IPS DF 19.7 (cell line): Measurements from ENCODE around the gene CYP24A1.

Source experiments
- DNase-seq: peaks from one replicate; pipeline ENCODE4 v3.0.0-alpha.2; 2013; ENCODE audit warnings: low read depth, low spot score

CYP24A1 gene

DNA sequence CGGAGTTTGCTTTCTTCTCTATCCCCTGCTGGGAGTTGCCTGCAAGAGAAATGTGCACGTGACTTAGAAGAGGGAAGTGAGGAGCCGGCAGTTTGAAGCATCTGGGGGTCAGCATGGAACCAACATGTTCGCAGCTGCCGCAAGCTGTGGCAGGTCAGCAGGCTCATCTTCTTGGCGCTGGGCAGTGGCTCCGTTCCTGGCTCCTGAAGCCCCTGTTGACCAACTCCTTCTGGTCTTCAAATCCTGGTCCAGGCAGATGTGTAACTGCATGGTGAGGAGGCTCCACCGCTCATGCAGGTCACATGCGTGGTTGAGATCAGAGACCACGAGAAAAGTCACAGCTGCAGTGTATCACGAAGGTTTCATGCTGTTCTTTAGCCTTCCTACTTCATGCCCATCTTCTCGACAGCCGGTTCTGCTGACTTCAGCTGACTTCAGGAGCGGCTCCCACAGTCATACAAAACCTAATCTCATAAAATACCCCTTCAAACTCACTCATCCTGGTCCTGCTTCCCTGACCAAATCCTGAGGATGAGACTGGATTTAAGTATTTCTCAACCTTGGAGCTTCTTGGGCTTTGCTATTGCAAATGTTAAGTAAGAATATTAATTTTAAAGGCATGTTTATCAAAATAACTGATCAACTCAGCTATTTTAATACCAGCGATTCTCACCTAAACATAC is 58.5 kb downstream of the CYP24A1 start:
- DNase-seq, result no peak

DNA sequence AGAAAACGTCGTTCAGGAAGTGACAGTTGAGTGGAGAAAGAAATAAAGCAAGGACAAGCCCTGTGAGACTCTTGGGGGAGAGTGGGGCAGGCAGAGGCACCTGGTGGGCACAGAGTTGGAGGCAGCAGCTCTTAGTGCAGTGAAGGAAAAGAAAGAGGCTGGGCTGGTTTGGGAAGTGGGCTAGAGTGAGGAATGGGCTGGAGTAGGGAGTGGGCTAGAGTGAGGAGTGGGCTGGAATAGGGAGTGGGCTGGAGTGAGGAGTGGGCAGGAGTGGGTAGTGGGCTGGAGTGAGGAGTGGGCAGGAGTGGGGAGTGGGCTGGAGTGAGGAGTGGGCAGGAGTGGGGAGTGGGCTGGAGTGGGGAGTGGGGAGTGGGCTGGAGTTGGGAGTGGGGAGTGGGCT is 59.7 kb downstream of the CYP24A1 start:
- no peak for DNase-seq

DNA sequence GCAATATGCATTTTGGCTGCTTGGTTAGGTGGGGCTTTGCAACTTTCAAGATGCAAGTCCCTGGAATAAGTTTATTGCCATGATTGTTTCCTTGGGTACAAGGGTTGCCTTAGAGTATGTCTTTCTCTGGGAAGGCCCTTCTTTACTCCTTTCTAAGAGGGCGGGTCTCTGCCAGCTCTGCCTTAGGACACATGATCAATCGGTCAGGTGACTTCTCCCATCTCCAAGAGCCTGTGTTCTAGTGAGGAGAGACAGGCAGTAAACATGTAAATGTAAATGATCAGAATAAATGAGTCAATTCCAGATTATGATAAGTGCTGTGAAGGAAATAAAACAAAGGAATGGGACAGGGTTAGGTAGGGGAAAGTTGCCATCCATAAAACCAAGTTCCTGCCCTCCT is 60.2 kb downstream of the CYP24A1 start:
- DNase-seq, result no peak

DNA sequence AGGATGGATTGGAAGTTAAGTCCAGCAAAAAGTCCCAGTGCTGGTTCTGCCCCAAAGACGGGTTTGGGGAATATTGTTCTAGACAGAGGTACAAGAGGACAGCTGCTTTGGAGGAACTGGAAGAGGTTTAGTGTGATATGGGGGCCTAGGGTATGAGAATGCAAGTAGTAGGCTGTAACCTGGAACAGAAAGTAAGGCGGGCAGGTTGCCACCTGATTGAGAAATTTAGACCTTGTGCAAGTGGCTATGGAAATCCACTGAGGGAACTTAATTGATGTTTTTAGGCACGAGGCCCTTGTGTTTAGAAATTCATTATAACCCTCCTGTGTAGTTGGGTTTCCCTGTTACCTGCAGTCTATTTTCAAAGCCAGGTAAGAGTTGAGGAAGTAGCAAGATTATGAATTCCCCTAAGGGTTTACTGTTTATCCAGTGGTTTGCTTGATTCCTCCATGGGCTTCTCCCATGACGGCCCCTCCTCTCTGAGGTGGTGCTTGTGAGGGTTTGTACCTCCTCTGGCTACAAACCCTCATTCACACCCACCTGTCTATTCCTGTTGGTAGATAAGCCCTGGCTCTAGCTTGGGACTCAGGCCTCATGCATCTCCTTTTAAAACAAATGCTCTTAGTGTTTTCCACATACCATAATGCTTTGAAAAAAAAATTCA is 61.4 kb downstream of the CYP24A1 start:
- DNase-seq, result no peak

DNA sequence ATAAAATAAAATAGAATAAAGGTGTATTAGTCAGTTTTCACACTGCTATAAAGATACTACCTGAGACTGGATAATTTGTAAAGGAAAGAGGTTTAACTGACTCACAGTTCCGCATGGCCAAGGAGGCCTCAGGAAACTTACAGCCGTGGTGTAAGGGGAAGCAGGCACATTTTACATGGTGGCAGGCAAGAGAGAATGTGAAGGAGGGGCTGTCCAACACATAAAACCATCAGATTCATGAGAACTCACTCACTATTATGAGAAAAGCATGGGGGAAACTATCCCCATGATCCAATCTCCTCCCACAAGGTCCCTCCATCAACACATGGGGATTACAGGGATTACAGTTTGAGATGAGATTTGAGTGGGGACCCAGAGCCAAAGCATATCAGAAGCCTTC is 62.3 kb downstream of the CYP24A1 start:
- no peak for DNase-seq

DNA sequence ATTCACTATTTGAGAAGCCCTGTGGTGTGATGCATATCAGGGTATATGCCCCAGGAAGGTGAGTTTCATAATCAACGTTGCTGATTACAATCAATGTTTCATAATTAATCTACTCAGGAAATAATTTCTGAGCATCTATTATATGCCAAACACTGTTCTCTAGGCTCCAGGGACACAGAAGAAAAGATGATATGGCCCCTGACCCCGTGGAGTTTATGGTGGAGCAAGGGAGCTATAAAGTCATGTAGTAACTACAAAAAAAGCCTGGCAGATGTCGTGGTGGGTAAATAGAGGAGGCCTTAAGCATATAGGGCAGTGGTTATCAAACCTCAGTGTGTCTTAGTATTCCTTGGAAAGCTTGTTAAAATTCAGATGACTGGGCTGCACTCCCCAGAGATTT is 63.3 kb downstream of the CYP24A1 start:
- no peak for DNase-seq

DNA sequence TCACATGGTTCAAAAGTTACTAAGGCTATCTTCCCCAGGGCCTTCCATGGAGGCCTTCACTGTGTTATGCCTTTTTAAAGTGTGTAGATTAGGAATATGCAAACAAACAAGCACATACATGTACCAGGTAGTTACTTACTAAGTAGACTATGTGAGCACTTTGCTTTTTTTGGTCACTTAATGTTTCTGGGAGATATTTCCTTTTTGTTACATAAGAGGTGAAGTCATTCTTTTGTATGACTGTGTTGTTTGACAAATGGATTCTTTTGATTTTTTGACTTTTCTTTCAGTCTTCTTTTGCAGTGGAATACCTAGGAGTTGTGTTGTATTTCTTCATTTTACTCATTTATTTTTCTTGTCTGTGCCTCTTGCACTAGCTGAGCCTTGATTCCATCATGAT is 63.7 kb downstream of the CYP24A1 start:
- DNase-seq, result no peak

DNA sequence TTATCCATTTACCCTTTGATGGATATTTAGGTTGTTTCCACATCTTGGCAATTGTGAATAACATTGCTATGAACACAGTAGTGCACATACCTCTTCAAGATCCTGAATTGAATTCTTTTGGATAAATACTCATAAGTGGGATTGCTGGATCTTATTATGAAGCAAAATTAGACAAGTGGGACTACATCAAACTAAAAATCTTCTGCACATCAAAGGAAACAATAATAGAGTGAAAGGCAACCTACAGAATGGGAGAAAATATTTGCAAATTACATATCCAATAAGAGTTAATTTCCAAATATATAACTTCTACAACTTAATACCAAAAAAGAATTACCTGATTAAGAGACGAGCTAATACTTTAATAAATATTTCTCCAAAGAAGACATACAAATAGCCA is 65.0 kb downstream of the CYP24A1 start:
- no peak for DNase-seq

DNA sequence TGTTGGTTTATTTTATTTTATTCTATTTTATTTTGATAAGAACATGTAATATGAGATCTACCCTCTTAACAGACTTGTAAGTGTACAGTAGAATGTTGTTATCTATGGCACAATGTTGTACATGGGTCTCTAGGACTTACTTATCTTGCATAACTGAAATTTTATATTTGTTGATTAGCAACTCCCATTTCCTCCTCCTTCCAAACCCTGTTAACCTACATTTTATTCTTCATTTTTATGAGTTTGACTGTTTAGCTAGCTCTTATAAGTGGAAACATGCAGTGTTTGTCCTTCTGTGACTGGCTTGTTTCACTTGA is 65.5 kb downstream of the CYP24A1 start:
- DNase-seq, result no peak

DNA sequence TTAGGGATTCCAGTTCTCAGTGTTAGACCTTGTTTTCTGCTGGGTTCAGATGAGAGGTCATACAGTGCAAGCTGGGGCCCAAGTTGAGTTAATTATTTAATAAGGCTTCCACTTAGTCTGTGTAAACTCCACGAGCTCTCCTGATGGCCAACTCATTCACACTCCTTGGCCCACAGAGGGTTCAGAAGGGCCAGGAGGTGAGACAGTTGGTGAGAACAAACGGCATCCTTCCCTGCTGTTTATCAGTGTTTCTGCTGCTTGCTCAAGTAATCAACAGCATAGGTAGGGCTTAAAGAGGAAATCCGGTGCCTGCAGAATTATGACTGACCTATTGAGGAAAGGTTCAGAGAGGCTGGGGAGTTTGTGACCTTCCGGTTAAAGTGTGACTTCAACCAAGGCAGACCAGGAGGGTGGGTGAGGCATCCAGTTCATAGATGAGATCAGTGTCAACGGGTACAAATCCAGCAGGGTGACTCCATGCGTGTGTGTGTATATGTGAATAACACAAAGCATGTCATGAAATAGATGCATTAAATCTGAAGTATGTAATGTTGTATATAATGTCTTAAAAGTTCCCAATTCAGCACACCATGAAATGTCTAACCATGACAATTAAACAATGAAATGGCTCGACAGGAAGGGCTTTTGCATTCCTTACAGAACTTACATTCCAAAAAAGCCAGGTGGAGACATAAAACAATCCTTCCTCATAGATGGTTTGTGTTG is 66.0 kb downstream of the CYP24A1 start:
- DNase-seq, result no peak

DNA sequence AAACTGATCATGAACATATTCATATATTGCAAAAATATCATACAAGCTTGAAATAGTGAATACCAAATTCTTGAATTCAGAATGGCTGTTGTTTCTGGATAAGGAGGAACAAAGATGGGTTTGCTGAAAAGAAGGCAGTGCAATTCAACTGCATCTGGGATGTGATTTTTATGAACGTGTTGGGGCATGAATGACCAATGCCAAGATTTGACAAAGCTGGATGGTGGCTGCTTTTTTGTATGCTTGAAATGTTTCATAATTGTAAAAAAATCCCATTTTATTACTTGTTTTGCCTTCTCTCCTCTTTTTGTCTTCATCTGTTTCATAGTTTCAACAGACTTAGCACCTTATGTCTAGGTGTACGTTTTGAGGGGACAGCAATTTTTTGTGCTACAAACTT is 66.6 kb downstream of the CYP24A1 start:
- DNase-seq, result no peak

DNA sequence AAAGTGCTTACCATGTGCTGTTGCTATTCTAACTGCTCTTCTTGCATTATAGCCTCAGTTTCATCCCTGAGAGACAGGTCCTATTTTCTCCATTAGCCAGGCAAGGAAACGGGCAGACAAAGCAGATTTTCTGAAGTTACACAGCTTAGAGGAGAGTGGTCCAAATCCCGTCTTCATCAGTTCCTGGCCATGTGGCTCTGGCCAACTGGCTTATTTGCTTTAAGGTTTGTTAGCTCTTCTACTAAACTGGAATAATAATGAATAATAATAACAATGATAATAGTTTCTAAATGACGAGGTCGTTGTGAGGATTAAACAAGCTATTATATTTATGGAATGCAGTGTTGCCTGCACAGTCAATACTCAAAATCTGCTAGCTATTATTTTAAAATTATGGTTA is 67.6 kb downstream of the CYP24A1 start:
- DNase-seq, result no peak

DNA sequence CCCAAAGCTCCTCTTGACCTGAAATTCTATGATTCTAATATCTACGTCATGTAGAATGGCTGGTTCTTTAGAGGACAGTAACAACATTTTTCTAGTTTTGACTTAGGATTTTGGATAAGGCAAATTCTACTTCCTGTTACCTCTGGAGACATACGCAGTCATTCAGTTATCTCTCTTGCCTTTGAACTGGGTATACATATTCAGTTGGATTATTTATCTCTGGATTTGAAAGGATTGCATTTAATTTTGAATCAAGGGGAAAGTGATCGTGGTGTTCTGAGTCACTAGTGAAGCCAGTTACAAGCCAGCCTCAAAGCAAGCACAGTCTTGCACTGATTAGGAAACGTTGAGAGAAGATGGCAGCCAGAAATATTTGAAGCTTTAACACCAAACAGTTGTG is 68.1 kb downstream of the CYP24A1 start:
- no peak for DNase-seq

DNA sequence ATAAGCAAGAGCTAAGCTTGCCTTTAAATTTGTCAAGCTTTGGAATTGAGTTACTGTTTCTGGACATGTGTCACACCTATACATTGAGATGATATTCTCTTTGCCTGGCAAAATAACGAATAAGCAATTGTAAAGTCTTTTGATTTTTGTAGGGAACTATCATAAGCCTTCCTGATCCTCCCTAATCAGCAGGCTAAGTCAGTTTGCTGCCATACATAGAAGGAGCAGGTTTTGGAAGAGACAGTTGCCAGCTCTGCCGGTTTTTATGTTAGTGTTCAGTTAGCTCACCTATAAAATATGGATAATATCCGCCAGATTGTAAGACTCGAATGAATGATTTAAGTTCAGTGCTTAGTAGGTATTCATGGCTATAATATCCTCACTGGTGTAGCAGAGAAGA is 69.0 kb downstream of the CYP24A1 start:
- DNase-seq, result no peak

DNA sequence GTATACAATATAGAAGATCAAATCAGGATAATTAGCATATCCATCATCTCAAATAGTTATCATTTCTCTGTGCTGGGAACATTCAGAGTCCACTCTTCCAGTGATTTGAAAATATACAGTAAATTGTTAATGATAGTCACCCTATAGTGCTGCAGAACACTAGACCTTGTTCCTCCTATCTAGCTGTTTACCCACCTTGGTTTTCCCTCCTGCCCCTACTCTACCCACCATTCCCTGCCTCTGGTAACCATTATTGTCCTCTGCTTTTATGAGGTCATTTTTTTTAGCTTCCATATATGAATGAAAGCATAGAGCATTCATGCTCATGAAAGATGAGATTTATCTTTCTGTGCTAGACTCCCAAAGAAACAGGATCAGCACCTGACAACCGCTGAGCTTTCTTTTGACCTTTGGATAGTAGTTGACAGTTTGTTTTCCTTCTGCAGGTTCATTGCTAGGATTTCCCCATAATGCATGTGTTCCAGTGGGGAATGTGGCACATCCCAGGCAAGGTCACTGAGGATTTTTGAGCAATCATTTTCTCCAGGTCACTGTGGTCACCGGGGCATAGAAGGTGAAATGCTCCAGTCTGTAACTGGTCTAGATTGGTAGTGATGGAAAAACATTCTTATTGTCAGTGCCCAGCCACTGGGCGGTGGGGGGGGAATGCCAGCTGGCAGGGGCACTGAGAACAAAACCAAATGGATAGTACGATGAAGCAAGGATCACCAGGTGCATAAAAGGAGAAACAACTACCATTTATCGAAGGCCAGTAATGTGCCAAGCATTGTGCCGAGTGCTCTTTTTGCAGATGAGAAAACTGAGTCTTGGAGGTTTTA is 69.8 kb downstream of the CYP24A1 start:
- DNase-seq, result no peak
